ENCODE data around the gene FAM50B. TPM values are rescaled to one million over a fixed set of nuclear protein-coding genes. Genes with fewer than 3 reads are reported as not detected.

FAM50B gene
- total RNA-seq, 1 donor from 2014 or later = 3.8 TPM

- Mint-ChIP-seq H3K36me3 (ENCODE audit: low read depth, unreplicated experiment) (no peaks in the 10 kb centered on the region), H3K4me1 (ENCODE audit: unreplicated experiment) (peaks cover 12% of the 10 kb centered on the region), H3K9me3 (ENCODE audit: unreplicated experiment) (no peaks in the 10 kb centered on the region), H3K27me3 (ENCODE audit: unreplicated experiment) (peaks cover 4% of the 10 kb centered on the region), H3K4me3 (ENCODE audit: unreplicated experiment) (no peak overlapping the region), H3K27ac (ENCODE audit: unreplicated experiment) (peak overlapping the region; percentile 89)
- DNase-seq (ENCODE audit: low spot score) = peak; percentile 37
- TF ChIP-seq, protein P1, sequence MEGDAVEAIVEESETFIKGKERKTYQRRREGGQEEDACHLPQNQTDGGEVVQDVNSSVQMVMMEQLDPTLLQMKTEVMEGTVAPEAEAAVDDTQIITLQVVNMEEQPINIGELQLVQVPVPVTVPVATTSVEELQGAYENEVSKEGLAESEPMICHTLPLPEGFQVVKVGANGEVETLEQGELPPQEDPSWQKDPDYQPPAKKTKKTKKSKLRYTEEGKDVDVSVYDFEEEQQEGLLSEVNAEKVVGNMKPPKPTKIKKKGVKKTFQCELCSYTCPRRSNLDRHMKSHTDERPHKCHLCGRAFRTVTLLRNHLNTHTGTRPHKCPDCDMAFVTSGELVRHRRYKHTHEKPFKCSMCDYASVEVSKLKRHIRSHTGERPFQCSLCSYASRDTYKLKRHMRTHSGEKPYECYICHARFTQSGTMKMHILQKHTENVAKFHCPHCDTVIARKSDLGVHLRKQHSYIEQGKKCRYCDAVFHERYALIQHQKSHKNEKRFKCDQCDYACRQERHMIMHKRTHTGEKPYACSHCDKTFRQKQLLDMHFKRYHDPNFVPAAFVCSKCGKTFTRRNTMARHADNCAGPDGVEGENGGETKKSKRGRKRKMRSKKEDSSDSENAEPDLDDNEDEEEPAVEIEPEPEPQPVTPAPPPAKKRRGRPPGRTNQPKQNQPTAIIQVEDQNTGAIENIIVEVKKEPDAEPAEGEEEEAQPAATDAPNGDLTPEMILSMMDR (IDR thresholded peaks at IDR 0.05; ENCODE audit: unreplicated experiment) = no peak
These were observed 35.0 kb downstream of the FAM50B start for GRCh38 chr6:3884007-3884745.

DNA sequence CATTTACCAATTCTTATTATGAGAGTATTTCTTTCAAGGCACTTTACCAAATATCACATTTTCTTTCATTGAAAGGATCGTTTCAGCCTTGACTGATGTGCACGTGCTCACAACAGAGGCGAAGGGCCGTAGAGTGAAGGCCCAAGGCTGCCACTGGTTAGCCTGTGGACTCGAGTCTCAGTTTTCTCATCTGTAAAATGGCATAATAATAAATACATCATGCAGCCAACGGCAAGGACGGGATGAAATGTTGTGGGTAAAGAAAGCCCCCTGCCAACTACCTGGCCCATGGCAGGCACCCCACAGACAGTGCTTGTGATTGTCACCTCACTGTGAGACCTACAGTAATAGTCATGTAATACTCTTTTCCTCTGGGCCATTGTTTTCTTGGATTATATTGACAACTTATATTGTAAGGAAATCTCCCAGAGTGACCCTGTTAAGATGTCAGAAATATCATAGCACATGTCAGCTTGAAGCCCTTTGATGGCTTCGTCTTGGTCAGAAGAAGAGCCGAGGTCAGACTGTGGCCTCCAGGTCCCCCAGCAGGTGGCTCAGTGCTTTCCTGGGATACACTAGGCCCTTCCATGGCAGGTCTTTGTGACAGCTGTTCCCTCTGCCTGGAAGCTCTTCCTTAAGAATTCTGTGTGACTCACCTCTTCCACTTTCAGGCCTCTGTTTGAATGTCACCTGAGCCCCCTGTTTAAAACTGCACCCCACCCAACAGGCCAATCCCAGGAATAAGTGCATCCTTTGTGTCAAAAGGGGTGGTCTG, 36.3 kb downstream of the FAM50B start:
- DNase-seq (ENCODE audit: low spot score) = peak; percentile 13
- TF ChIP-seq, protein P1 (IDR thresholded peaks at IDR 0.05; ENCODE audit: unreplicated experiment) = no peak

GRCh38 chr6:3887150-3887700, 38.1 kb downstream of the FAM50B start:
- Mint-ChIP-seq H3K9me3 (ENCODE audit: unreplicated experiment) (no peaks in the 10 kb centered on the region), H3K27me3 (ENCODE audit: unreplicated experiment) (no peaks in the 10 kb centered on the region), H3K4me3 (ENCODE audit: unreplicated experiment) (no peak overlapping the region), H3K27ac (ENCODE audit: unreplicated experiment) (no peak overlapping the region), H3K36me3 (ENCODE audit: low read depth, unreplicated experiment) (no peaks in the 10 kb centered on the region), H3K4me1 (ENCODE audit: unreplicated experiment) (peaks cover 15% of the 10 kb centered on the region)
- TF ChIP-seq, protein P1 (IDR thresholded peaks at IDR 0.05; ENCODE audit: unreplicated experiment) = no peak
- no peak for DNase-seq (ENCODE audit: low spot score)

More for the DNA sequence above, 36.3 kb downstream of the FAM50B start:
- Mint-ChIP-seq H3K36me3 (ENCODE audit: low read depth, unreplicated experiment) (no peaks in the 10 kb centered on the region), H3K27ac (ENCODE audit: unreplicated experiment) (no peak overlapping the region), H3K27me3 (ENCODE audit: unreplicated experiment) (peaks cover 4% of the 10 kb centered on the region), H3K4me3 (ENCODE audit: unreplicated experiment) (no peak overlapping the region), H3K4me1 (ENCODE audit: unreplicated experiment) (peaks cover 12% of the 10 kb centered on the region), H3K9me3 (ENCODE audit: unreplicated experiment) (no peaks in the 10 kb centered on the region)

DNA sequence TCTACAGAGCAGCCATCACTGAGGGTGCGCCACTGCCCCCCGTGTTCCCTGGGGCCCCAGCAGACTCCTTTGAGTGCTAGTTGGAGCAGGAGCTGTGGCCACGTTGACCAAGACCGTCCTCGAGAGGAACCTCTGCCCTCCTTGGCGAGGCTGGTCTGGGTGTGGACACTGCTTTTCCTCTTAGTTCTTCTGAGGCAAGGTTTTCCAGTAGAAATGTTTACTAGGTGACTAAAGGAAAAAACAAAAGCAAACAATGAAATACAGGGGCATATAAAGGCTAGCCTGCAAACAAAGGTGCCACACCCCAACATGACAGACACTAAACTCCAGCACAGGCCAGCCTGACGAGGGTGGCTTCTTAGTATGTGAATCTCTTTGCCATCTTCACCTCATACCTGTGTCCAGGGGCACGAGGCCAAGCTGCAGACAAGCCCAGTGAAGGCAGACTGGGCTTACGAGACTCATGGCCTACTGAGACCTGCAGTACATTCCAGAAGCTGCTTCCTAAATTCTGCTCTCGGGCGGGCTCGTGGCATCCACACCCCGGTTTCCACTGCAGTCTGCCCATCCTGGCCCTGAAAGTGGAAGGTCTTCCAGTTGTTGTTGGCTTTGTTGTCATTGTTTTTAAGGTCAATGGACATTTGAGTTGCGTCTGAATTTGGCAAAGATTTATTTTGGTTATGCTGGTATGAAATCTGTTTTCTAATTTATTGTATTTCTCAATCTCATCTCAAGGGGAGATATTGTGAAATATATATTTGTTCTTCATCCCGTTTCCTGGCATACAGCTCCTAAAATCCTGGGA, 39.2 kb downstream of the FAM50B start:
- H3K4me1 Mint-ChIP-seq (ENCODE audit: unreplicated experiment) = peaks cover 18% of the 10 kb centered on the region
- no peak for DNase-seq (ENCODE audit: low spot score)
- H3K4me3 Mint-ChIP-seq (ENCODE audit: unreplicated experiment) = no peak overlapping the region
- no peaks in the 10 kb centered on the region for H3K27me3 Mint-ChIP-seq (ENCODE audit: unreplicated experiment)
- TF ChIP-seq, protein P1 (IDR thresholded peaks at IDR 0.05; ENCODE audit: unreplicated experiment) = no peak
- no peaks in the 10 kb centered on the region for H3K9me3 Mint-ChIP-seq (ENCODE audit: unreplicated experiment)
- H3K36me3 Mint-ChIP-seq (ENCODE audit: low read depth, unreplicated experiment) = no peaks in the 10 kb centered on the region
- no peak overlapping the region for H3K27ac Mint-ChIP-seq (ENCODE audit: unreplicated experiment)

All from endothelial cell (in vitro differentiated cells).